Kidney (tissue), 14 donors: ENCODE data around the gene SERPINB6. TPM values are rescaled to one million over a fixed set of nuclear protein-coding genes. Genes with fewer than 3 reads are reported as not detected.

Source experiments
- DNase-seq, 5 donors: peaks; one replicate each; pipeline ENCODE4 v3.0.0-alpha.2; 2013 to 2020
- FAIRE-seq: peaks from 2 replicates; lab custom pipeline; 2012; peaks lifted over from hg19 to GRCh38; lab: Jason Lieb, UNC
- H3K27ac ChIP-seq, 2 donors: one replicate each; pipeline ENCODE4 v1.7.0; 2013; ENCODE audit warnings: low read depth in 2 of 2, low read length in 2 of 2, inconsistent platforms in 1 of 2
- H3K27me3 ChIP-seq: one replicate; pipeline ENCODE4 v1.7.1; 2013; ENCODE audit warnings: low read length, inconsistent platforms; ENCODE audit not compliant: control insufficient read depth, insufficient read depth
- H3K36me3 ChIP-seq, 3 donors: one replicate each; pipeline versions ENCODE4 v1.7.0 to v1.7.1; 2013; ENCODE audit warnings: low read length in 3 of 3, control low read depth in 1 of 3, inconsistent platforms in 1 of 3; ENCODE audit not compliant: insufficient read depth in 3 of 3, control insufficient read depth in 2 of 3
- H3K4me1 ChIP-seq, 3 donors: one replicate each; pipeline versions ENCODE4 v1.7.0 to v1.7.1; 2013; ENCODE audit warnings: low read length in 3 of 3, inconsistent platforms in 1 of 3, low read depth in 1 of 3; ENCODE audit not compliant: control insufficient read depth in 2 of 3, insufficient read depth in 2 of 3
- H3K4me3 ChIP-seq, 3 donors: one replicate each; pipeline versions ENCODE4 v1.7.0 to v1.8.1; 2013; ENCODE audit warnings: low read length in 3 of 3, control low read depth in 1 of 3, inconsistent platforms in 1 of 3
- H3K9ac ChIP-seq, 3 donors: one replicate each; pipeline versions ENCODE4 v1.7.0 to v1.7.1; 2013; ENCODE audit warnings: low read length in 3 of 3, control low read depth in 1 of 3, inconsistent platforms in 1 of 3
- H3K9me3 ChIP-seq, 3 donors: one replicate each; pipeline versions ENCODE4 v1.7.0 to v1.7.1; 2013; ENCODE audit warnings: low read length in 3 of 3, control low read depth in 1 of 3, inconsistent platforms in 1 of 3; ENCODE audit not compliant: control insufficient read depth in 2 of 3, insufficient read depth in 1 of 3
- CTCF ChIP-seq: IDR thresholded peaks from 3 replicates; pipeline ENCODE4 v1.5.1; 2012; ENCODE audit warnings: mild to moderate bottlenecking, moderate library complexity, borderline replicate concordance; ENCODE audit not compliant: insufficient read depth; ENCODE audit errors: extremely low read depth
- intact Hi-C: fragments of 100-400 bp; cut with DNase I; formaldehyde crosslinking; loops from one replicate; pipeline ENCODE4 v1.11.1; 2022
- polyA plus RNA-seq: library from polyadenylated mRNA; stranded (reverse); fragments of 350-450 nt; fragmentation: Illumina TruSeq; extraction: RNeasy Lipid Tissue Mini Kit (QIAGEN cat#74804); gene quantifications from one replicate; pipeline ENCODE4 v1.2.3, GENCODE V29; 2014; ENCODE audit warnings: low read depth, low replicate concordance; ENCODE audit not compliant: insufficient read depth
- total RNA-seq: library from RNA; stranded (reverse); fragmentation: NEBNext Ultra II Directional; extraction: Animal tissue kit (Norgen Biotek cat#: 25700); gene quantifications from one replicate; pipeline ENCODE4 v1.2.1, GENCODE V29; 2021
- donor health status: control.
- donor health status: control.
- donor health status: control.
- donor health status: control.
- donor health status: control.
- donor health status: DM: yes; HTN: yes; CAD: no.
- donor health status: Normal renal cell carcinoma (clear cell type).

Gene SERPINB6
- total and polyA plus RNA-seq, 2 donors from 2014 or later, result 136 to 212 TPM

DNA sequence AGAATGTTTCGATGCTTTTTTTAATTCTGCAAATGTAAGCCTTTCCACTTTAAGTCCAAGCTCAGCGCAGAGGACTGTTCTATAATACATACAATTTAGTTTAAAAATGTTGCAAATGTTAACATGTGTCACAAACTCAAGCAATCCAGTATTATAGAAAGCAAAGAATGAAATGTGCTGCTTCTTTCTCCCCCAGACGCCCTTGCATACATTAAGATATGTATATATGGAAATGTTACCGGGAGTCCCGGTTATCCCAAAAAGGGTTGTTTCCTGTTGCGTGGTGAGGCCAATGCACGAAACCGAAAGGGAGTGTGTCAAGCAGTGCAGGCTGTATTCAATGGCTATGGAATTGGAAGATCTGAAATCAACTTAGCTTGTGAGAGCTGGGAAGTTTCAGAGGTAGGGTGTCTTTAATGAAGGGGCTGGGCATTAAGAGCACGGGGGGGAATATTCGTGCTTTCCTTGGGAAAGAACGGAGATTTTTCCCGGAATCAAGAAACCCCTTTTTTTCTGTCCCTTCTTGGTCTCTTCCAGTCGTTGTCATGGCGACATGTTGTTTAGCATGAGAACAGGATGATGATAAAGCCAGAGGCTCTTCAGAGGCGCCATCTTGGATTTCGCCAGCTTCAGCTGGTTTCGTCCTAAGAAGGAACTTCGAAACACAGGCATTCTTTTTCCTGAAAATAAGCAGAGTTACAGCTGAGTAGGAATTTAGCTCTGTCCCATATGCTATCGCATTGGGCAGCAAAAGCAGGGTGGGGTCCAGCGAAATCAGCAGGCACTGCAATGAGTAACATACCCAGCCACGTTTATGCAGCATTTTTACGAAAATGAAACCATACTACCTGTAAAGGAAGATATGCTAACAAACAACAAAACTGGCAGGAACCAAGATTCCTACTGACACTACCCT lies 18.2 kb upstream of the SERPINB6 start:
- peak; percentile 91 to 99 (median 94) for DNase-seq
- H3K27ac ChIP-seq, result peak overlapping the region; percentile 98 to 100
- intact Hi-C loops, result no loop called here
- H3K36me3 ChIP-seq, result no peaks in the 10 kb centered on the region
- H3K9me3 ChIP-seq, result no peaks in the 10 kb centered on the region
- TF ChIP-seq CTCF, result no peak
- peak; percentile 49 for FAIRE-seq
- H3K4me3 ChIP-seq, result peak overlapping the region; percentile 98 to 99 (median 98)
- H3K4me1 ChIP-seq, result peaks cover 3 to 6% (median 6%) of the 10 kb centered on the region in 3 donors
- peak overlapping the region; percentile 93 to 99 (median 99) for H3K9ac ChIP-seq
- H3K27me3 ChIP-seq, result no peaks in the 10 kb centered on the region

GRCh38 chr6:2988426-2989331 lies 17.3 kb upstream of the SERPINB6 start:
- Histone ChIP-seq H3K4me1 (peaks cover 3 to 6% (median 6%) of the 10 kb centered on the region in 3 donors), H3K36me3 (no peaks in the 10 kb centered on the region), H3K27ac (peak overlapping the region; percentile 98 to 100), H3K27me3 (no peaks in the 10 kb centered on the region), H3K4me3 (peak overlapping the region; percentile 98 to 99 (median 98)), H3K9me3 (no peaks in the 10 kb centered on the region), H3K9ac (peak overlapping the region; percentile 93 to 99 (median 99))
- peak; percentile 78 for TF ChIP-seq CTCF
- DNase-seq, result peak; percentile 95 to 98 (median 97)
- FAIRE-seq, result no peak
- intact Hi-C loops, result no loop called here

- Histone ChIP-seq H3K4me3 (peak overlapping the region; percentile 87 to 98 (median 92)), H3K36me3 (no peaks in the 10 kb centered on the region), H3K27ac (peak overlapping the region; percentile 98 to 100), H3K27me3 (no peaks in the 10 kb centered on the region), H3K4me1 (peaks cover 3 to 6% (median 6%) of the 10 kb centered on the region in 3 donors), H3K9ac (peak overlapping the region in 2 of 3 donors; percentile 89 to 99), H3K9me3 (no peaks in the 10 kb centered on the region)
- FAIRE-seq (no peak), DNase-seq (no peak)
- intact Hi-C loops, result no loop called here
- TF ChIP-seq CTCF, result no peak
Measured at GRCh38 chr6:2988094-2988425, 16.7 kb upstream of the SERPINB6 start.
